OCI-LY1 (cell line): Measurements from ENCODE around the gene OTOG.

Experiments
- EZH2 ChIP-seq: fragments of 200-600 bp; sonication (generic), shearing (Covaris generic); IDR thresholded peaks from 2 replicates; pipeline ENCODE4 v1.8.0; 2017; ENCODE audit warnings: borderline replicate concordance, mixed run types, mild to moderate bottlenecking, antibody characterized with exemption, low read length, moderate library complexity, mixed read lengths
- TF ChIP-seq, protein P1 (sequence below): fragments of 200-600 bp; sonication (generic), shearing (Covaris generic); IDR thresholded peaks from 2 replicates; pipeline ENCODE4 v1.5.1; 2017; ENCODE audit warnings: mild to moderate bottlenecking, antibody characterized with exemption, low read length, moderate library complexity, mixed read lengths

DNA sequence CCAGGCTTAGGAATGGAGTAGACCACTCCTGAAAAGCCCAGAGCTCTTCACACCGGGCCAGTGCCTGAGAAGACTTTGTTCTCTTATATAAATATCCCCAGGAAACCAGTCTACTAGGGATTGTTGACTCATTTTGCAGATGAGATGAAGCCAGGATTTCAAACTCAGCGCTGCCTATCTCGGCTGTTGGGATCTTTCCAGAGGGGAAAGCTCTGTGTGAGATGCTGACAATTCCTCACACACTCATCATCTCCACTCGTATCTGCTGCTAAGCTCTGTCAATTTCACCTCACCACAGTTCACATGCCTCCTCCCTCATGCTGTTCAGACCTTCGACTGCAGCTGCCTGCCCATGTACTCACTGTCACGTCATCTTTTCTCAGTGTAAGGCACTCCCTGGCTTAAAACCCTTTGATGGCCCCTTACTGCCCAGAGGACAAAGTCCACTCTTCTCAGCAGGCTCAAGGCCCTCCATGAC lies 15.4 kb upstream of the OTOG start:
- TF ChIP-seq, protein P1, sequence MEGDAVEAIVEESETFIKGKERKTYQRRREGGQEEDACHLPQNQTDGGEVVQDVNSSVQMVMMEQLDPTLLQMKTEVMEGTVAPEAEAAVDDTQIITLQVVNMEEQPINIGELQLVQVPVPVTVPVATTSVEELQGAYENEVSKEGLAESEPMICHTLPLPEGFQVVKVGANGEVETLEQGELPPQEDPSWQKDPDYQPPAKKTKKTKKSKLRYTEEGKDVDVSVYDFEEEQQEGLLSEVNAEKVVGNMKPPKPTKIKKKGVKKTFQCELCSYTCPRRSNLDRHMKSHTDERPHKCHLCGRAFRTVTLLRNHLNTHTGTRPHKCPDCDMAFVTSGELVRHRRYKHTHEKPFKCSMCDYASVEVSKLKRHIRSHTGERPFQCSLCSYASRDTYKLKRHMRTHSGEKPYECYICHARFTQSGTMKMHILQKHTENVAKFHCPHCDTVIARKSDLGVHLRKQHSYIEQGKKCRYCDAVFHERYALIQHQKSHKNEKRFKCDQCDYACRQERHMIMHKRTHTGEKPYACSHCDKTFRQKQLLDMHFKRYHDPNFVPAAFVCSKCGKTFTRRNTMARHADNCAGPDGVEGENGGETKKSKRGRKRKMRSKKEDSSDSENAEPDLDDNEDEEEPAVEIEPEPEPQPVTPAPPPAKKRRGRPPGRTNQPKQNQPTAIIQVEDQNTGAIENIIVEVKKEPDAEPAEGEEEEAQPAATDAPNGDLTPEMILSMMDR: no peak
- TF ChIP-seq EZH2: no peak
